GM19238 (cell line): ENCODE measurements around the gene SPRED2.

Experiments
- DNase-seq: peaks from one replicate; pipeline ENCODE4 v3.0.0; 2011; ENCODE audit warnings: low spot score; ENCODE audit not compliant: insufficient read length

SPRED2 gene

GRCh38 chr2:65386989-65387388 is 45.4 kb downstream of the SPRED2 start:
- no peak for DNase-seq

- no peak for DNase-seq
Observed at GRCh38 chr2:65386344-65386743, 46.1 kb downstream of the SPRED2 start.

DNA sequence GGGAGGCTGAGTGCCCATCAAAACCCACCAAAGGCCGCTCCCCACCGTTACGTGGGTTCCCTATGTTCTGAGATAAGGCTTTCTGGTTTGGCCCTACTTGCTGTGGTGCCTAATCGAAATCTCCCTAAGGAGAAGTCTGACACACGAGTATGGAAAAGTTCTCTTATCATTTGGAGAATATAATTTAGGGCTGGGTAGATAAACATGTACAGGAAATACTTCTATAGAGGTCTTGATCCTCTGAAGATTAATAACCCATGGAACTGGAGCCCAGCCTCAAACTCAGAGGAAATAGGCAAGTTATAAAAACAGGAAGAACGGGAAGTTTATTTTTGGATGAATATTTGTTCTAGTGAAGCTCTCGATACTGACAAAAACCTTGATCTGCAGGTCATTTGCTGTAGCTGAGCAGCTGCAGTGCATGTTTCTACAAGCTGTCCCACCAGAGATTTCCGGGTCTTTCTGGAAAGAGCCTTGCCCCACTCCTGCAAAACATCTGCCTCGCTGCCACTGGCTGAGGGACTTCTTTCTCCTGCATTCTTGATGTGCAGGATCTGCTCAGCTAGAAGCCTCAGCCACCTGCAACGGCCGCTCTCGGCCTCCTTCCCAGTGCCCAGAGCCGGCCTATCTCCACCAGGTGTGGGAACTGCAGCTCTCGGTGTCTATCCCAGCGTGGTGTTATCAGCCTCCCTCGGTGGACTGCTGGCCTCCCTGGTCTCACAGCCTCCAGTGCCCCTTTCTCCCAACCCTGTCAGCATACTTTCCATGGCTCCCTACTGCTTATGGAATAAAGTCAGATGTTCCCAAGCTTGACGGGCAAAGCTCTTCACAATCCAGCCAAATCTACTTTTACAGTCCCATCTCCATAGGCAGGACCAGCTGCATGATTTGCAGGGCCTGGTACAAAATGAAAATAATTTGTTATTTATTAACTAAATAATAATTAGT is 48.6 kb downstream of the SPRED2 start:
- no peak for DNase-seq

DNA sequence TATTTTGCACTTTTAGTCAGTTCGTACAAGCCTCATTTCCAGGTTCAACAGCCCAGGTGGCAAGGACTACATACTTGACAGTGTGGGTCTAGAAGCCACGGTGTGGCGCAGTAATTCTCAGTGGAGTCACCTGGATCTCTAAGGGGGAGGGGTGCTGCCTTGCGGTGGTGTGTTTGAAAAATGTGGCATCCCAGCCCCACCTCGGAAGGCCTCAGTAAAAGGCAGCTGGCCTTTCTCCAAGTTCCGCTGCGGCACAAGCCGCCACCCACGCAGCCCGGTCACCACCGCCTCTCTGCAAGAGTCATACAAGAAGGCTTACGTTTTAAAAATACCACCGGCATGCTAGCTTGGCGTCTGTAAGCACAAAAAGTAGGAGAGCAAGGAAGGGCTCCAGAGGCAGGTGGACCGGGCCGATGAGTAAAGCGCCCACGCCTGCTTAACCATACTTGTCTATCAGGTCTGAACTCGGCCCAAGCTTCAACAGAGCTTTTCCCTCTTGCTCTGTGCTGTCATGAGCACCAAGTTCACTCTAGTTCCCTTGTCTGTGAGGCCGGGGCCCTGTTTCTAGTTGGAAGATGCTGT is 49.5 kb downstream of the SPRED2 start:
- DNase-seq, result peak; percentile 43

- no peak for DNase-seq
Observed at GRCh38 chr2:65382323-65382722, 50.1 kb downstream of the SPRED2 start.

GRCh38 chr2:65381607-65382051 is 50.8 kb downstream of the SPRED2 start:
- DNase-seq, result no peak

- no peak for DNase-seq
Observed at GRCh38 chr2:65380255-65380654, 52.1 kb downstream of the SPRED2 start.

DNA sequence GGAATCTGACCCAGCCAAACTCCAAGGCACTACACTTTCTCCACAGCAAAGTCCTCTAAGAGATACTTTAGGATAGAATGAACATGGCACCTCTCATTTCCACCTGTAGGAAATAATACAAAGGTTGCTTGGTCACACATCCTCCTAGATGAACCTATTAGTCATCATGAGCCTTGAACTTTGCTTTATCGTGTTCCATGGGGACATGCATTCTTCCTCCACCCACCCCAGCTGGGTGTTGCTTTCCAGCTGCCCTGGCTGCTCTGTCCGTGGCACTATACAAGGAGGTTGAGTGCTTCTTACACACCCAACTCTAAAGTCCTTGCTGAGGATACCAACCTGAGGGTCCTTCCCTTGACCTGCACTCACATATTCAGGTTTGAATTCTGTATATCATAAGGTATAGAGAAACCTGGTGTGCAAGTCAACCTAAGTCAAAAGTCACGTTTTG is 52.7 kb downstream of the SPRED2 start:
- DNase-seq, result no peak

GRCh38 chr2:65379223-65379622 is 53.2 kb downstream of the SPRED2 start:
- DNase-seq, result no peak

DNA sequence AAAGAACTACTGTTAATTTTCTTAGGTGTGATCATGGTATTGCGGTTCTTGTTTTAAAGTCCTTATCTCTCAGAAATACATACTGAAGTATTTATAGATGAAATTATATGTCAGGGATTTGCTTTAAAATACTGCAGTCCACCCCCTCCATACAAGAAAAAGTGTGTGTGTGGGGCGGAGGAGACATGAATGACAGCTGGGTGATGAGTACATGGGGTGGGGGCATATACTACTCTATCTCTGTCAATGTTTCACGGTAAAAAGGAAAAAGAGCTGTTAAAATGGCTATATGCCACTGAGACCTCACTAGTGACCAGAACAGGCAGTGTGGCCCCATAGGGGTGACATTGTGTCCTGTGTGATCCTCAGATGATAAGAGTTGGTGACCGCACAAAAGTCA is 54.1 kb downstream of the SPRED2 start:
- DNase-seq, result no peak

GRCh38 chr2:65377556-65378192 is 54.7 kb downstream of the SPRED2 start:
- DNase-seq, result no peak

DNA sequence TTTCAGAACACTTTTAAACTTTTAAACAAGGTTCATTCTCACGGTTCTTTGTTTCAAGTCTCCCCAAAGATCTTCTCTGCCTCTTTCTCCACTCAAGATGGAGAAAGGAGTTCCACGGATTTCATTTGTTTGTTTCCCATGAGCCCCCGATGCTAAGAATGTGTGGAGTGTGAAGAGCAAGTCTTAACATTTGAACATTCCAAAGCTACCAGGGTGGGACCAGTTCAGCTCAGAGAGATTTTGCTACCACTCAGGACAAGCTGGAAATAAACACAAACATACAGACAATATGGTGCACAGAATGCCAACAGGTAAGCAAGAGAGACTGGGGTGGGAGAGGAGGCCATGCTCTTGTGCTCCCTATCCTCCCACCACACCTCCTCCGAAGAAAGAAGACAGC is 56.7 kb downstream of the SPRED2 start:
- DNase-seq, result no peak

- DNase-seq, result no peak
Observed at GRCh38 chr2:65374999-65375398, 57.4 kb downstream of the SPRED2 start.

DNA sequence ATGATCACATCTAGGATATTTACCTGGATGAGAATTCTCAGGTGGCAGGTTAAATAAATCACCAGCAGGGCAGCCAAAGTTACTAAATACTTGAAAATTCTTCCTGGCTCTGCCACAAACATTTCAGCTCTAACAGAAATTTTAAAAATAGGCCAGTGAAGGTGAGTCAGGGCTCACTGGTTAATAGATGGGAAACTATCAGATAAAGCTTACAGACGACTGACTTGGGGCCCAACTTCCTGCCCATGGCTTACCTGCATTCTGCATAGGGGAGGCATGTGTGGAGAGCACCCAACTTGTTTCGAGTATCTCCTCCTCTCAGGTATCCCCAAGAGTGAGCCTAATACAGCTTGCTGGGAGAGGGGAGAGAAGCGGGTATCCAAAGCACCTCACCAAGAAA is 57.8 kb downstream of the SPRED2 start:
- no peak for DNase-seq

DNA sequence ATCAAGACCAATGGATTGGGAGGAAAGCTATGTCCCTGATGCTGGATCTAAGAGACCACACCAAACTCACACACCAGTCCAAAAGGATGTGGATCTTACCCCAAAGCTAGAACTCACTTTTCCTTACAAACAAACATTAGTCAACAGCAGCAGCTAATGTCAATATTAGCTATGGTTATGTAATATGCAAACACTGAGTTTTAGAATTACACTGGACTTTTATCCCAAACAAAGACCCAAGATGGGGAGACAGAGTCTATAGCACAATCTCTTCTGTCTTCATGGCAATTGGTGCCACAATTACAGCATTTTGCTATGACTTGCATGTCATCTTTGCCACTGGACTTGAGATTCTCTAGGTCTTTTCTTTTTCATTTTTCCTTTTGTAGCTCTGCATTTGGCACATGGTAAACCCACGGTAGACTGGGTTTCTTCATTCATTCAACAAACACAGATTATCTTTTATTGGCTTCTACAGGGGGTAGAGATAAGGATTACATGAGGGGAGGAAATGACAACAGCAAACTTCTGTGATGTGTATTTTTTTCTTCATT is 59.0 kb downstream of the SPRED2 start:
- no peak for DNase-seq

DNA sequence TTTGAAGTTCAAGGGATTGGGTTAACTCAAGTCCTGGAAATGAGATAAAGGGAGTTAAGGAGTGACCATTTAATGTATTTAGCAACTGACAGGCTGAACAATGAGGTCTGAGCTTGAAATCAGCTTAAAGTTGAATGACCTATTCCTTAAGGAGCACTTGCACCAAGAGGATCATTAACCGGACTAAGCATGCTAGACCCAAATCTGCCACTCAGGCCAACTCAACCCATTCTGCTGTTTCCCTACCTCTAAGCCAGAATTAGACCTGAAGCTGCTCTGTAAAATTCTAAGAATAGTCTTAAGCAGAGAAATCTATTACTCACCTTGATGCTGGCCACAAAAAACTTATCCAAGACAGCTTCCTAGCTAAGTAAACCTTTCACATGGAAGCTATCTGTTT is 59.8 kb downstream of the SPRED2 start:
- DNase-seq, result no peak

DNA sequence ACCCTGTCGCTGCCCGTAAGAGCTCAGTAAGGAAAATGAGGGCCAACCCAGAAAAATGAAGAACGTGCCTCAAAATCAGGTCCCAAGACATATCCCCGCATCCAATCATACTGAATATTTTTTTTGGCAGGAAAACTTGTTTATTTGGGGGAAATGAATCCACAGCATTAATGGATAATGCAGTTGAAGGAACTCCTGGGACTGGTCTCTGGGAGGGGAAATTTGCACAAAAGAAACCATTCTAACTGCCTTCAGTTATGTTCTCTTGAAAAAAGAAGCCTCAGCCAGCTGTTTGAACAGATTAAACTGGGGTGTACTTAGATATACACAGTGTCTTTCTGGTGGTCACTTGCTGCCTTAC is 61.3 kb downstream of the SPRED2 start:
- DNase-seq, result no peak

- DNase-seq, result no peak
Observed at GRCh38 chr2:65370387-65371073, 61.9 kb downstream of the SPRED2 start.

DNA sequence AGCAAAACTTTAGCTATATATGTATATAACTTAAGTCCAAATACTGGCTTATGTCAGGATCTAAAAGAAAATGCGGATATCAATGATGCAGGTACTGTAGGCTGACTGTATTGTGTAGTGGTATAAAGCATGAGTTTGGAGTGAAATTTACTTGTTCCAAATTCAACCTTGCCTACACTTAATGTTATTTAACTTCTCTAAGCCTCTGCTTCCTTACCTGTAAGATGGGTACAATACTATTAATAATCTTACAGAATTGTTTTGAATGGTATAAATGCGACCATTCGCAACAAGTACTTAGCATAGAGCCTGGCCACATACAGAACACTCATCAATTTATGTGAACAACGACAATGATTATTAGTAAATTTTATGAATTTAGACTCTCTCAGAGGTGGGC is 62.4 kb downstream of the SPRED2 start:
- DNase-seq, result no peak

DNA sequence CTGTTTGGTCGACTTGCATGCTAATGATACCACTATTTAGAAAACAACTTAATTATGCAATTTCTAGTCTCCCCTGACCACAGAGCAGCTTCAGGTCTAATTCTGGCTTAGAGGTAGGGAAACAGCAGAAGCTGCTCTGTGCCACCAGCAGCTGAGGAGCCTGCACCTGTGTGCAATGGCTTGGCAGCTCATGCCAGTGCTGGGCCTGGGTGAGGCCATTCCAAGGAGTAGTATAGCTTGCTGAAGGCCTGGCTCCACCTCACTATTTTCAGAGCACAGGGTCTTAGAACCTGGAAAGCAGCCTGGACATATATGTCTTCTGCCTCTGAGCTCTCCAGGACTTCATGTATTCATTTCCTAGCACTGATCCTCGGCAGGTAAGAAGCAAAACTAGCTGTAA is 62.8 kb downstream of the SPRED2 start:
- DNase-seq, result no peak

GRCh38 chr2:65368468-65368867 is 63.9 kb downstream of the SPRED2 start:
- DNase-seq, result no peak
